IPS DF 6.9 (cell line): ENCODE data around the gene OR10AD1.
A peak's percentile ranks its signal among the peaks of the same experiment; 100 is the strongest.
"Not testable (repeated sequence)": the region's sequence is repeated elsewhere in the genome, so short reads cannot be mapped to it uniquely, and the experiment has no call there.

Source experiments
- DNase-seq: peaks from one replicate; pipeline ENCODE4 v3.0.0-alpha.2; 2013; ENCODE audit warnings: low read depth, low spot score
- H3K27ac ChIP-seq: one replicate; pipeline ENCODE4 v1.5.1; 2013; ENCODE audit warnings: low read length, control low read depth
- H3K27me3 ChIP-seq: 2 replicates; pipeline ENCODE4 v1.6.1; 2013; ENCODE audit warnings: mild to moderate bottlenecking, low read length; ENCODE audit not compliant: control insufficient read depth, insufficient read depth
- H3K36me3 ChIP-seq: 2 replicates; pipeline ENCODE4 v1.6.1; 2013; ENCODE audit warnings: low read length; ENCODE audit not compliant: control insufficient read depth, insufficient read depth
- H3K4me1 ChIP-seq: 2 replicates; pipeline ENCODE4 v1.6.1; 2013; ENCODE audit warnings: low read length; ENCODE audit not compliant: control insufficient read depth, insufficient read depth
- H3K4me3 ChIP-seq: 2 replicates; pipeline ENCODE4 v1.5.1; 2013; ENCODE audit warnings: mild to moderate bottlenecking, low read length
- H3K9me3 ChIP-seq: 2 replicates; pipeline ENCODE4 v1.6.1; 2013; ENCODE audit warnings: low read length, inconsistent platforms; ENCODE audit not compliant: control insufficient read depth, insufficient read depth
- WGBS: extraction: QIAGEN DNeasy Blood & Tissue Kit; methylation state at CpG from one replicate; pipeline ENCODE4 v1.1.7; 2013; ENCODE audit warnings: mixed read lengths, missing lambda C conversion rate; ENCODE audit not compliant: insufficient read length, insufficient coverage; 5-methylcytosine and 5-hydroxymethylcytosine counted together

Gene OR10AD1

GRCh38 chr12:48209495-48209894 is 6.4 kb upstream of the OR10AD1 start:
- not testable (repeated sequence) for H3K9me3 ChIP-seq, H3K4me3 ChIP-seq, H3K4me1 ChIP-seq, H3K27me3 ChIP-seq, H3K27ac ChIP-seq, DNase-seq, H3K36me3 ChIP-seq
- no CpG with 5 or more reads among the region's 2 CpGs for WGBS

- Histone ChIP-seq H3K9me3 (no peaks in the 10 kb centered on the region), H3K4me1 (no peaks in the 10 kb centered on the region), H3K4me3 (no peak overlapping the region), H3K36me3 (no peaks in the 10 kb centered on the region), H3K27me3 (peaks cover 2% of the 10 kb centered on the region; the same call in 1 of the 2 replicates), H3K27ac (no peak overlapping the region)
- DNase-seq, result no peak
- WGBS, result no CpG with 5 or more reads among the region's 8 CpGs
Observed at GRCh38 chr12:48202766-48203165, 326 bp downstream of the OR10AD1 start.

- DNase-seq, result no peak
- Histone ChIP-seq H3K36me3 (no peaks in the 10 kb centered on the region), H3K27me3 (peaks cover 2% of the 10 kb centered on the region; the same call in 1 of the 2 replicates), H3K4me1 (no peaks in the 10 kb centered on the region), H3K27ac (no peak overlapping the region), H3K4me3 (no peak overlapping the region), H3K9me3 (no peaks in the 10 kb centered on the region)
- WGBS, result no CpG with 5 or more reads among the region's 3 CpGs
Observed at GRCh38 chr12:48201516-48201915, 1.6 kb downstream of the OR10AD1 start.

- H3K27me3 ChIP-seq, result peaks cover 2% of the 10 kb centered on the region; the same call in 1 of the 2 replicates
- no peaks in the 10 kb centered on the region for H3K9me3 ChIP-seq
- no peaks in the 10 kb centered on the region for H3K36me3 ChIP-seq
- DNase-seq, result no peak
- H3K27ac ChIP-seq, result no peak overlapping the region
- no peaks in the 10 kb centered on the region for H3K4me1 ChIP-seq
- no peak overlapping the region for H3K4me3 ChIP-seq
- WGBS, result no CpG with 5 or more reads among the region's 3 CpGs
Observed at GRCh38 chr12:48201091-48201490, 2.0 kb downstream of the OR10AD1 start.

GRCh38 chr12:48199774-48200221 is 3.3 kb downstream of the OR10AD1 start:
- Histone ChIP-seq H3K4me1 (no peaks in the 10 kb centered on the region), H3K36me3 (no peaks in the 10 kb centered on the region), H3K4me3 (no peak overlapping the region), H3K27ac (no peak overlapping the region), H3K27me3 (peaks cover 2% of the 10 kb centered on the region; the same call in 1 of the 2 replicates), H3K9me3 (no peaks in the 10 kb centered on the region)
- no CpG with 5 or more reads among the region's 3 CpGs for WGBS
- no peak for DNase-seq

DNA sequence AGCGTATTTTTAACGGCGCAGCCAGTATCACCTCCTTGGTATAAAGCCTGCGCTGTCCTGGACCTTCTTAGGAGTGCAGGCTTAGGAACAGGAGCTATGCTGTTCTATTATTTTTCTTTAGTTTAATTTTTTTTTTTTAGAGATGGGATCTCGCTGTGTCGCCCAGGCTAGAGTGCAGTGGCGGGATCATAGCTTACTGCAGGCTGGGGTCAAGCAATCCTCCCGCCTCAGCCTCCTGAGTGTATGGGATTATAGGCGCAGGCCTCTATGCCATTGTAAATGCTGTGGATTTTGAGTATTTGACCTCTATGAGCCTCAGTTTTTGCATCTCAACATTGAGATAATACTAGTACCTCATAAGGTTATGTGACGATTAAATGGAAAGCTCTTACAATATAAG is 4.1 kb downstream of the OR10AD1 start:
- Histone ChIP-seq H3K27me3 (peaks cover 2% of the 10 kb centered on the region; the same call in 1 of the 2 replicates), H3K9me3 (no peaks in the 10 kb centered on the region), H3K27ac (no peak overlapping the region), H3K36me3 (no peaks in the 10 kb centered on the region), H3K4me1 (no peaks in the 10 kb centered on the region), H3K4me3 (no peak overlapping the region; the same call in 1 of the 2 replicates)
- WGBS, result no CpG with 5 or more reads among the region's 10 CpGs
- DNase-seq, result no peak

DNA sequence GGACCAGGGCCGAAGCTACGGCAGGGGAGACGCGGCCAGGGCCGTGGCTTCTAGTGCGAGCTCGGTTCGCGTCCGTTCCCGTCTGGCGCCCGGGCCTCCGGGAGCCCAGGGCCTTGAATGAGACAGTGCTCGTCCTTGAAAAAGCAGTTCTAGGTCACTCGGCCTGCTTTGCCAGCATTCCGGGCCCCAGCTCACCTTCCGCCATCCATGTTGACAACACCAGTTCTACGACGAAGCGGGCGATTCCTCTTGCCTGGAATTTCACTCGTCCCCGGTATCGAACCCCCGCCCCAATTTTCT is 4.5 kb downstream of the OR10AD1 start:
- H3K36me3 ChIP-seq, result no peaks in the 10 kb centered on the region
- peaks cover 2% of the 10 kb centered on the region; the same call in 1 of the 2 replicates for H3K27me3 ChIP-seq
- no peaks in the 10 kb centered on the region for H3K9me3 ChIP-seq
- no peak for DNase-seq
- WGBS, result no CpG with 5 or more reads among the region's 26 CpGs
- H3K27ac ChIP-seq, result no peak overlapping the region
- H3K4me3 ChIP-seq, result peak overlapping the region; percentile 57; the same call in 1 of the 2 replicates
- H3K4me1 ChIP-seq, result no peaks in the 10 kb centered on the region

DNA sequence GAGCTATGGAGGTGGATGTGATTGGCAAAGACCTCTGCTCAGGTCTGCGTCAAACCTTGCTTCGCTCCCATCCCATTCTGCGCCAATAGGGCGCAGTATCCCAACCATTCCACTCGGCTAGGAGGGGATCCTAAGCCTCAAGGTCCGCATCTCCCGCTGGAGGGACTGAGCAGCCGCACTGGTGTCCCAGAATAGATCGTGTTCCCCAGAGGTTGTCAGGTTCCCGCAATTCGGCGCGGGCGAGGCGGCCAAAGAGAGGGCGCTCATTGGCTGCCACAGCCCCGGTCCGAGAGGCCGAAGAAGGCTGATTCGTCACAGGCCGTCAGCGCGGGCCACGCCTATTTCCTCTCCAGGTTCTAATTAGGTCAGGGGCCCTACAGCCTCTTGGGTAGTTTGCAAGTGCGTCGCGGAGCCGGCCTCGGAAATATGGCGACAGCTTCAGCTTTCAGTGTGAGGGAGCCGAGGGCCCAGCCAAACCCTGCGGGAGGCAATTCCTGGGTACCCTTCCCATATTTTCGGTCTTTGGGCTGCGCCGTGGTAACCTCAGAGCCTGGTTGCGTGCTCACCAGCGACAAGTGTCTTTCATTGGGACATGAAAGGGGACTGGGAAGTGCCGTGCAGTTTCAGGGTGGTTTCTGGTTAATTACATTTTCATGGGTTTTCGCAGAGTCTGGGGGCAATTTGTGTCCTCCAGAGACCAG is 5.0 kb downstream of the OR10AD1 start:
- no peaks in the 10 kb centered on the region for H3K36me3 ChIP-seq
- peak overlapping the region; percentile 57; the same call in 1 of the 2 replicates for H3K4me3 ChIP-seq
- H3K27ac ChIP-seq, result no peak overlapping the region
- peaks cover 2% of the 10 kb centered on the region; the same call in 1 of the 2 replicates for H3K27me3 ChIP-seq
- no CpG with 5 or more reads among the region's 39 CpGs for WGBS
- peak; percentile 94 for DNase-seq
- H3K9me3 ChIP-seq, result no peaks in the 10 kb centered on the region
- no peaks in the 10 kb centered on the region for H3K4me1 ChIP-seq

DNA sequence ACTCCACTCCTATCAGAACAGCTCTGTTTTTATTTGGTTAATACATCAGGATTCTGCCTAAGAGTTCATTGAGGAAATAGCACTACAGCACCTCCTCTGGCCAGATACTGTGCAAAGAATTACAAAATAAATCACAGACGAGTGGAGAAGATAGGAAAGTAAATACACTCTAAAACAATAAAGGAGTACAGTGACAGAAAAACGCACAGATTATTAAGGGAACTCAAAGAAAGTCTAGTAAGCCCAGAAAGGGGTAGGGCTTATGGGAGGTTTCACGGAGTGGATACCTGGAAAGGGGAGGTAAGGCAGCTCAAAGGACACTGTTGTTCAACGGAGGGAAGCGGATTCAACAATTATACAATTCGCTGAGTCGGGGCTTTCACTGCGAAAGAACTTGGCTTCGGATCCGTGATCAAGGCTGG is 5.5 kb downstream of the OR10AD1 start:
- DNase-seq, result no peak
- H3K4me1 ChIP-seq, result no peaks in the 10 kb centered on the region

DNA sequence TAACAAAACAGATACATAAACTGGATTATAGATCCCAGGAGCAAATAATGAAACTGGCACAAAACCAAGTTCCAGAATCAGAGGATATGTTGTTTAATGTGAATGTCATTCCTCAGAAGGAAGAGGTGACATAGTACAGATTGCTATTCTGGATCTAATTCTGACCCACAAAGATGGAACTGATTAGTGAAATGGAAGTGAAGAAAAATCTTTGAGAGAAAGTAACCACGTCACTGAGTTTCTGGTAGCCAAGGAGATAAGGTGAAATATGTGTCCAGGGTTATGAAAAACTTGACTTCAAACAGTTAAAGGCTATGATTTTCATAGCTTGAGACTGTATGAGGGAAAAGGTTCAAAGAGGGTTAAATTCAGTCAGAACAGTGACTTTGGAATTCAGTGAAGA is 8.3 kb downstream of the OR10AD1 start:
- Histone ChIP-seq H3K4me3 (no peak overlapping the region), H3K27me3 (no peaks in the 10 kb centered on the region; the same call in 1 of the 2 replicates), H3K27ac (no peak overlapping the region), H3K4me1 (no peaks in the 10 kb centered on the region), H3K9me3 (no peaks in the 10 kb centered on the region), H3K36me3 (no peaks in the 10 kb centered on the region)
- DNase-seq, result no peak
- no CpG with 5 or more reads among the region's 1 CpG for WGBS

More for the DNA sequence above, 5.5 kb downstream of the OR10AD1 start:
- Histone ChIP-seq H3K9me3 (no peaks in the 10 kb centered on the region), H3K27ac (no peak overlapping the region), H3K27me3 (peaks cover 2% of the 10 kb centered on the region; the same call in 1 of the 2 replicates), H3K36me3 (no peaks in the 10 kb centered on the region), H3K4me3 (peak overlapping the region; percentile 41; the same call in 1 of the 2 replicates)
- WGBS, result no CpG with 5 or more reads among the region's 10 CpGs

GRCh38 chr12:48193623-48194022 is 9.5 kb downstream of the OR10AD1 start:
- no peak overlapping the region for H3K4me3 ChIP-seq
- no peak overlapping the region for H3K27ac ChIP-seq
- no peaks in the 10 kb centered on the region for H3K36me3 ChIP-seq
- no peaks in the 10 kb centered on the region for H3K4me1 ChIP-seq
- no peaks in the 10 kb centered on the region for H3K27me3 ChIP-seq
- no CpG with 5 or more reads among the region's 2 CpGs for WGBS
- no peaks in the 10 kb centered on the region for H3K9me3 ChIP-seq
- DNase-seq, result no peak
